HL-60 (cell line): ENCODE data around the gene LRRC7.
"Not testable (repeated sequence)": the region's sequence is repeated elsewhere in the genome, so short reads cannot be mapped to it uniquely, and the experiment has no call there.

Experiments
- POLR2AphosphoS5 ChIP-seq: IDR thresholded peaks from 2 replicates; pipeline ENCODE4 v1.6.1; 2012; ENCODE audit warnings: low read depth
- SPI1 ChIP-seq: IDR thresholded peaks from 2 replicates; pipeline ENCODE4 v1.6.1; 2012; ENCODE audit warnings: low read depth, mild to moderate bottlenecking, borderline replicate concordance

GRCh38 chr1:69717834-69718233, 150.1 kb downstream of the LRRC7 start:
- TF ChIP-seq POLR2AphosphoS5, SPI1: not testable (repeated sequence)
